Measurements from ENCODE around the gene SMAD7. TPM values are rescaled to one million over a fixed set of nuclear protein-coding genes. Genes with fewer than 3 reads are reported as not detected.

The SMAD7 gene
- total RNA-seq, 1 experiment from 2014 or later: 12.0 TPM

GRCh38 chr18:48993586-48993985 is 42.8 kb upstream of the SMAD7 start:
- ChIA-PET POLR2A (ENCODE audit: low non-redundant PET) (no interaction called here), CTCF (no interaction called here)
- intact Hi-C loops (cut with micrococcal nuclease; ENCODE audit: unreplicated experiment): no loop called here
- TF ChIP-seq EZH2 (IDR thresholded peaks at IDR 0.05; ENCODE audit: borderline replicate concordance, low read depth, low read length, poor library complexity, severe bottlenecking) (no peak), CTCF (conservative IDR thresholded peaks at IDR 0.05; ENCODE audit: low read depth, low read length) (no peak)
- no peaks in the 10 kb centered on the region for H3K36me3 ChIP-seq (ENCODE audit: insufficient read depth, low read length, poor library complexity, severe bottlenecking)
- H3K27ac ChIP-seq (ENCODE audit: low read depth, low read length, poor library complexity, severe bottlenecking): no peak overlapping the region
- no TSS peak for BruUV-seq (replicated peaks)
- H3K27me3 ChIP-seq (replicated peaks; ENCODE audit: insufficient read depth, low read depth, low read length, poor library complexity): no peaks in the 10 kb centered on the region
- H3K4me3 ChIP-seq (ENCODE audit: low read depth, low read length, poor library complexity, severe bottlenecking): no peak overlapping the region
- peaks cover 18% of the 10 kb centered on the region for H3K4me1 ChIP-seq (ENCODE audit: insufficient read depth, low read length, poor library complexity, severe bottlenecking)
- H3K9me3 ChIP-seq (ENCODE audit: low read depth, low read length, poor library complexity, severe bottlenecking): no peaks in the 10 kb centered on the region
- DNase-seq (ENCODE audit: low spot score): no peak

- H3K4me3 ChIP-seq (ENCODE audit: low read depth, low read length, poor library complexity, severe bottlenecking): no peak overlapping the region
- BruUV-seq (replicated peaks): no TSS peak
- TF ChIP-seq CTCF (conservative IDR thresholded peaks at IDR 0.05; ENCODE audit: low read depth, low read length) (no peak), EZH2 (IDR thresholded peaks at IDR 0.05; ENCODE audit: borderline replicate concordance, low read depth, low read length, poor library complexity, severe bottlenecking) (no peak)
- H3K9me3 ChIP-seq (ENCODE audit: low read depth, low read length, poor library complexity, severe bottlenecking): no peaks in the 10 kb centered on the region
- H3K36me3 ChIP-seq (ENCODE audit: insufficient read depth, low read length, poor library complexity, severe bottlenecking): no peaks in the 10 kb centered on the region
- CTCF ChIA-PET: no interaction called here
- DNase-seq (ENCODE audit: low spot score): no peak
- peaks cover 12% of the 10 kb centered on the region for H3K4me1 ChIP-seq (ENCODE audit: insufficient read depth, low read length, poor library complexity, severe bottlenecking)
- H3K27ac ChIP-seq (ENCODE audit: low read depth, low read length, poor library complexity, severe bottlenecking): no peak overlapping the region
- no peaks in the 10 kb centered on the region for H3K27me3 ChIP-seq (replicated peaks; ENCODE audit: insufficient read depth, low read depth, low read length, poor library complexity)
- intact Hi-C loops (cut with micrococcal nuclease; ENCODE audit: unreplicated experiment): no loop called here
- POLR2A ChIA-PET (ENCODE audit: low non-redundant PET): no interaction called here
Measured at GRCh38 chr18:48992791-48993555, 42.2 kb upstream of the SMAD7 start.

- no peaks in the 10 kb centered on the region for H3K36me3 ChIP-seq (ENCODE audit: insufficient read depth, low read length, poor library complexity, severe bottlenecking)
- BruUV-seq (replicated peaks): no TSS peak
- peaks cover 4% of the 10 kb centered on the region for H3K4me1 ChIP-seq (ENCODE audit: insufficient read depth, low read length, poor library complexity, severe bottlenecking)
- CTCF ChIA-PET: no interaction called here
- TF ChIP-seq EZH2 (IDR thresholded peaks at IDR 0.05; ENCODE audit: borderline replicate concordance, low read depth, low read length, poor library complexity, severe bottlenecking): no peak
- no peak for TF ChIP-seq CTCF (conservative IDR thresholded peaks at IDR 0.05; ENCODE audit: low read depth, low read length)
- intact Hi-C loops (cut with micrococcal nuclease; ENCODE audit: unreplicated experiment): no loop called here
- H3K27me3 ChIP-seq (replicated peaks; ENCODE audit: insufficient read depth, low read depth, low read length, poor library complexity): no peaks in the 10 kb centered on the region
- POLR2A ChIA-PET (ENCODE audit: low non-redundant PET): no interaction called here
- no peak overlapping the region for H3K4me3 ChIP-seq (ENCODE audit: low read depth, low read length, poor library complexity, severe bottlenecking)
- H3K9me3 ChIP-seq (ENCODE audit: low read depth, low read length, poor library complexity, severe bottlenecking): no peaks in the 10 kb centered on the region
- DNase-seq (ENCODE audit: low spot score): no peak
- no peak overlapping the region for H3K27ac ChIP-seq (ENCODE audit: low read depth, low read length, poor library complexity, severe bottlenecking)
Measured at GRCh38 chr18:48992133-48992532, 41.4 kb upstream of the SMAD7 start.

Measured in A673 (cell line).